Panc1 (cell line): ENCODE data around the gene LRBA.

Source experiments
- POLR2AphosphoS5 ChIP-seq: IDR thresholded peaks from 2 replicates; pipeline ENCODE4 v1.6.1; 2012; ENCODE audit warnings: mild to moderate bottlenecking, low read depth, low read length, moderate library complexity
- SIN3A ChIP-seq: IDR thresholded peaks from 2 replicates; pipeline ENCODE4 v1.6.1; 2012; ENCODE audit warnings: low read depth, mild to moderate bottlenecking, low read length, moderate library complexity, borderline replicate concordance; ENCODE audit not compliant: insufficient read depth
- TCF7L2 ChIP-seq: IDR thresholded peaks from 2 replicates; pipeline ENCODE4 v1.6.1; 2011; ENCODE audit warnings: mild to moderate bottlenecking, low read depth, low read length, inconsistent platforms
- TF ChIP-seq, protein P1 (sequence below): fragments of 450-650 bp; IDR thresholded peaks from 2 replicates; pipeline ENCODE4 v1.5.1; 2017; ENCODE audit warnings: mild to moderate bottlenecking
- TF ChIP-seq, protein P2 (sequence below), 2 experiments: IDR thresholded peaks; 2 replicates each; pipeline ENCODE4 v1.6.1; 2011 to 2012; ENCODE audit warnings: low read depth in 2 of 2, control low read depth in 1 of 2, low read length in 1 of 2, mild to moderate bottlenecking in 1 of 2, moderate library complexity in 1 of 2; ENCODE audit not compliant: insufficient read depth in 1 of 2

DNA sequence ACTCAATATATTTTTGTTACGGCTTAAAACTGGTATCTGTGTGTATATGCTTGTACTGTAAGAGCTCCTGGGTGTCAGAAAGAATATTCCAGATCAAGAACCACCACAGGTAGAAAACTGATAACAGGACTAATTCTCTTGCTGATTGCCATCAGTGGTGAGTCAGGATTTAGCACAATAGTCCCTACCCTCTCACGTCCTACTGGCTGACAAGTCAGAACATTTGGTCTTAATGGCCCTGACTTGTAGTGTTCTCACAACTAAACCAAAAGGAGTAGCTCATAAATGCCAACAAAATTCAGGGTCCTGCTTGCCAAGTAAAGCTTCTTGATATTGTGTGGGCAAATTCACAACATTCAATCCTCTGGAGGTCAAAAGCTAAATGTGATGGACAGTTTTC, 538.3 kb downstream of the LRBA start:
- TF ChIP-seq, protein P1, sequence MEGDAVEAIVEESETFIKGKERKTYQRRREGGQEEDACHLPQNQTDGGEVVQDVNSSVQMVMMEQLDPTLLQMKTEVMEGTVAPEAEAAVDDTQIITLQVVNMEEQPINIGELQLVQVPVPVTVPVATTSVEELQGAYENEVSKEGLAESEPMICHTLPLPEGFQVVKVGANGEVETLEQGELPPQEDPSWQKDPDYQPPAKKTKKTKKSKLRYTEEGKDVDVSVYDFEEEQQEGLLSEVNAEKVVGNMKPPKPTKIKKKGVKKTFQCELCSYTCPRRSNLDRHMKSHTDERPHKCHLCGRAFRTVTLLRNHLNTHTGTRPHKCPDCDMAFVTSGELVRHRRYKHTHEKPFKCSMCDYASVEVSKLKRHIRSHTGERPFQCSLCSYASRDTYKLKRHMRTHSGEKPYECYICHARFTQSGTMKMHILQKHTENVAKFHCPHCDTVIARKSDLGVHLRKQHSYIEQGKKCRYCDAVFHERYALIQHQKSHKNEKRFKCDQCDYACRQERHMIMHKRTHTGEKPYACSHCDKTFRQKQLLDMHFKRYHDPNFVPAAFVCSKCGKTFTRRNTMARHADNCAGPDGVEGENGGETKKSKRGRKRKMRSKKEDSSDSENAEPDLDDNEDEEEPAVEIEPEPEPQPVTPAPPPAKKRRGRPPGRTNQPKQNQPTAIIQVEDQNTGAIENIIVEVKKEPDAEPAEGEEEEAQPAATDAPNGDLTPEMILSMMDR = no peak
- TF ChIP-seq POLR2AphosphoS5 (no peak), TCF7L2 (no peak), SIN3A (no peak)
- TF ChIP-seq, protein P2, sequence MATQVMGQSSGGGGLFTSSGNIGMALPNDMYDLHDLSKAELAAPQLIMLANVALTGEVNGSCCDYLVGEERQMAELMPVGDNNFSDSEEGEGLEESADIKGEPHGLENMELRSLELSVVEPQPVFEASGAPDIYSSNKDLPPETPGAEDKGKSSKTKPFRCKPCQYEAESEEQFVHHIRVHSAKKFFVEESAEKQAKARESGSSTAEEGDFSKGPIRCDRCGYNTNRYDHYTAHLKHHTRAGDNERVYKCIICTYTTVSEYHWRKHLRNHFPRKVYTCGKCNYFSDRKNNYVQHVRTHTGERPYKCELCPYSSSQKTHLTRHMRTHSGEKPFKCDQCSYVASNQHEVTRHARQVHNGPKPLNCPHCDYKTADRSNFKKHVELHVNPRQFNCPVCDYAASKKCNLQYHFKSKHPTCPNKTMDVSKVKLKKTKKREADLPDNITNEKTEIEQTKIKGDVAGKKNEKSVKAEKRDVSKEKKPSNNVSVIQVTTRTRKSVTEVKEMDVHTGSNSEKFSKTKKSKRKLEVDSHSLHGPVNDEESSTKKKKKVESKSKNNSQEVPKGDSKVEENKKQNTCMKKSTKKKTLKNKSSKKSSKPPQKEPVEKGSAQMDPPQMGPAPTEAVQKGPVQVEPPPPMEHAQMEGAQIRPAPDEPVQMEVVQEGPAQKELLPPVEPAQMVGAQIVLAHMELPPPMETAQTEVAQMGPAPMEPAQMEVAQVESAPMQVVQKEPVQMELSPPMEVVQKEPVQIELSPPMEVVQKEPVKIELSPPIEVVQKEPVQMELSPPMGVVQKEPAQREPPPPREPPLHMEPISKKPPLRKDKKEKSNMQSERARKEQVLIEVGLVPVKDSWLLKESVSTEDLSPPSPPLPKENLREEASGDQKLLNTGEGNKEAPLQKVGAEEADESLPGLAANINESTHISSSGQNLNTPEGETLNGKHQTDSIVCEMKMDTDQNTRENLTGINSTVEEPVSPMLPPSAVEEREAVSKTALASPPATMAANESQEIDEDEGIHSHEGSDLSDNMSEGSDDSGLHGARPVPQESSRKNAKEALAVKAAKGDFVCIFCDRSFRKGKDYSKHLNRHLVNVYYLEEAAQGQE (IDR thresholded peaks at IDR 0.05; ENCODE audit: insufficient read depth in 1 of 2, low read depth in 2 of 2, low read length in 1 of 2) = no peak
